NCI-H510A (cell line): ENCODE data around the gene SPARCL1.
"Not testable (repeated sequence)": the region's sequence is repeated elsewhere in the genome, so short reads cannot be mapped to it uniquely, and the experiment has no call there.

Experiments used
- DNase-seq: peaks from one replicate; lab custom pipeline; 2025; lab: John Stamatoyannopoulos, UW

The SPARCL1 gene

GRCh38 chr4:87442889-87443288 lies 86.3 kb downstream of the SPARCL1 start:
- no peak for DNase-seq

GRCh38 chr4:87433342-87433741 lies 95.8 kb downstream of the SPARCL1 start:
- DNase-seq, result no peak

GRCh38 chr4:87430038-87430437 lies 99.1 kb downstream of the SPARCL1 start:
- DNase-seq, result no peak

GRCh38 chr4:87428979-87429378 lies 100.2 kb downstream of the SPARCL1 start:
- no peak for DNase-seq

GRCh38 chr4:87427518-87427868 lies 101.7 kb downstream of the SPARCL1 start:
- DNase-seq, result no peak

GRCh38 chr4:87426865-87427517 lies 102.2 kb downstream of the SPARCL1 start:
- no peak for DNase-seq

- no peak for DNase-seq
These were observed 103.5 kb downstream of the SPARCL1 start for GRCh38 chr4:87425711-87426110.

- DNase-seq, result not testable (repeated sequence)
These were observed 105.1 kb downstream of the SPARCL1 start for GRCh38 chr4:87424099-87424543.
